B cell (primary cell): Measurements from ENCODE around the gene MPIG6B. TPM values are rescaled to one million over a fixed set of nuclear protein-coding genes. Genes with fewer than 3 reads are reported as not detected.
A peak's percentile ranks its signal among the peaks of the same experiment; 100 is the strongest.

ENCODE experiments used
- ATAC-seq: fragments of 200-7000 bp; cut with Tn5 transposase; one replicate; pipeline ENCODE4 v1.10.0; 2021; ENCODE audit warnings: low read depth, mild to moderate bottlenecking, moderate number of reproducible peaks, moderate library complexity
- CTCF ChIA-PET: fragments of 350-600 bp; sonication (Branson Sonifier 250); formaldehyde crosslinking; loops from one replicate; lab custom pipeline; 2021; ENCODE audit warnings: antibody characterized with exemption, inconsistent platforms; lab: Charles Lee
- POLR2A ChIA-PET: fragments of 350-600 bp; sonication (Branson Sonifier 250); formaldehyde crosslinking; loops from one replicate; lab custom pipeline; 2021; ENCODE audit warnings: antibody characterized with exemption; lab: Charles Lee
- DNase-seq: peaks from one replicate; pipeline ENCODE4 v3.0.0; 2013
- H2AFZ ChIP-seq: 2 replicates; pipeline ENCODE4 v1.6.1; 2012; ENCODE audit warnings: mild to moderate bottlenecking, low read depth, low read length; ENCODE audit not compliant: insufficient read depth, poor library complexity, severe bottlenecking
- H3K27ac ChIP-seq, 2 donors: 1 replicate in 1 of 2; 2 replicates in 1 of 2; pipeline ENCODE4 v1.5.1; 2012 to 2013; ENCODE audit warnings: low read length in 2 of 2, mild to moderate bottlenecking in 2 of 2, moderate library complexity in 1 of 2
- H3K27me3 ChIP-seq, 4 experiments: fragments of 200-600 bp in 1 of 4; sonication (generic) in 1 of 4; replicated peaks in 1 of 4; 1 replicate in 2 of 4; 2 replicates in 2 of 4; pipeline versions ENCODE4 v1.6.1 to v1.7.0; 2013 to 2016; ENCODE audit warnings: low read length in 3 of 4, mild to moderate bottlenecking in 2 of 4, mixed read lengths in 1 of 4, moderate library complexity in 1 of 4; ENCODE audit not compliant: insufficient read depth in 4 of 4, control insufficient read depth in 3 of 4; ENCODE audit errors: control extremely low read depth in 1 of 4
- H3K36me3 ChIP-seq, 2 experiments: replicated peaks in 1 of 2; 1 replicate in 1 of 2; 2 replicates in 1 of 2; pipeline versions ENCODE4 v1.6.1 to v1.7.1; 2013; ENCODE audit warnings: low read length in 1 of 2; ENCODE audit not compliant: insufficient read depth in 2 of 2, control insufficient read depth in 1 of 2; ENCODE audit errors: control extremely low read depth in 1 of 2, extremely low read depth in 1 of 2
- H3K4me1 ChIP-seq, 2 donors: fragments of 200-600 bp in 1 of 2; sonication (generic) in 1 of 2; 1 replicate in 1 of 2; 2 replicates in 1 of 2; pipeline versions ENCODE4 v1.5.1 to v1.6.1; 2013 to 2017; ENCODE audit warnings: low read length in 2 of 2; ENCODE audit not compliant: control insufficient read depth in 2 of 2, insufficient read depth in 2 of 2
- H3K4me2 ChIP-seq: replicated peaks from 2 replicates; pipeline ENCODE3; 2012; ENCODE audit warnings: mild to moderate bottlenecking, low read depth, low read length; ENCODE audit not compliant: poor library complexity, severe bottlenecking
- H3K4me3 ChIP-seq, 5 experiments: fragments of 200-600 bp in 1 of 5; sonication (generic) in 1 of 5; 1 replicate in 3 of 5; 2 replicates in 2 of 5; pipeline versions ENCODE4 v1.5.1 to v1.7.0; 2011 to 2016; ENCODE audit warnings: low read length in 4 of 5, mild to moderate bottlenecking in 4 of 5, low read depth in 2 of 5, control low read depth in 1 of 5, moderate library complexity in 1 of 5; ENCODE audit not compliant: insufficient read depth in 1 of 5; ENCODE audit errors: control extremely low read depth in 1 of 5, extremely low read depth in 1 of 5
- H3K79me2 ChIP-seq: fragments of 200-600 bp; sonication (generic); one replicate; pipeline ENCODE4 v1.6.0; 2016; ENCODE audit warnings: low read length; ENCODE audit not compliant: control insufficient read depth, insufficient read depth
- H3K9ac ChIP-seq: fragments of 200-600 bp; sonication (generic); 2 replicates; pipeline ENCODE4 v1.6.1; 2017; ENCODE audit warnings: mild to moderate bottlenecking, low read length, moderate library complexity
- H3K9me3 ChIP-seq, 3 donors: one replicate each; pipeline versions ENCODE4 v1.6.1 to v1.7.1; 2013; ENCODE audit warnings: low read length in 2 of 3; ENCODE audit not compliant: control insufficient read depth in 2 of 3, insufficient read depth in 1 of 3; ENCODE audit errors: control extremely low read depth in 1 of 3
- H4K20me1 ChIP-seq: 2 replicates; pipeline ENCODE4 v1.6.0; 2012; ENCODE audit warnings: mild to moderate bottlenecking, low read length; ENCODE audit not compliant: insufficient read depth, control insufficient read depth, poor library complexity, severe bottlenecking
- H3K27ac Mint-ChIP-seq: one replicate; pipeline ENCODE4 v1.8.0; 2021; ENCODE audit warnings: mixed read lengths
- H3K27me3 Mint-ChIP-seq: one replicate; pipeline ENCODE4 v1.8.0; 2021; ENCODE audit warnings: mixed read lengths
- H3K4me1 Mint-ChIP-seq: one replicate; pipeline ENCODE4 v1.8.0; 2021; ENCODE audit warnings: mixed read lengths
- H3K4me3 Mint-ChIP-seq: one replicate; pipeline ENCODE4 v1.8.0; 2021; ENCODE audit warnings: mixed read lengths
- H3K9me3 Mint-ChIP-seq: one replicate; pipeline ENCODE4 v1.8.0; 2022; ENCODE audit warnings: mixed read lengths; ENCODE audit not compliant: insufficient read depth
- CTCF ChIP-seq: fragments of 200-600 bp; IDR thresholded peaks from one replicate; pipeline ENCODE4 v1.8.0; 2022; ENCODE audit warnings: antibody characterized with exemption, mild to moderate bottlenecking
- EZH2 ChIP-seq: IDR thresholded peaks from 2 replicates; pipeline ENCODE4 v1.6.1; 2012; ENCODE audit warnings: borderline replicate concordance, low read depth, mild to moderate bottlenecking, moderate library complexity, low read length; ENCODE audit not compliant: insufficient read depth, poor library complexity, severe bottlenecking
- WGBS: methylation state at CpG from one replicate; pipeline ENCODE4 v1.1.5; 2013; ENCODE audit warnings: missing lambda C conversion rate; ENCODE audit not compliant: insufficient coverage; 5-methylcytosine and 5-hydroxymethylcytosine counted together
- intact Hi-C: fragments of 100-400 bp; cut with micrococcal nuclease; formaldehyde crosslinking; loops from one replicate; pipeline ENCODE4 v1.10.0; 2022
- polyA plus RNA-seq: library from polyadenylated mRNA; depleted of rRNA; stranded (reverse); fragments of >200 nt; gene quantifications from 2 replicates; pipeline ENCODE4 v1.2.3, GENCODE V29; 2012
- total RNA-seq, 2 donors: library from RNA; stranded (reverse); fragments of 120-200 nt in 1 of 2; gene quantifications; 1 replicate in 1 of 2; 2 replicates in 1 of 2; pipeline versions ENCODE4 v1.2.3 to v1.2.4, GENCODE V29; 2013 to 2022

The MPIG6B gene
- total and polyA plus RNA-seq, 2 donors (not counting 1 experiment from before 2014, with no cell fraction given) = 0.54 to 1.6 TPM

GRCh38 chr6:31701666-31702404 lies 21.3 kb upstream of the MPIG6B start:
- peak overlapping the region; percentile 91 for H3K27ac Mint-ChIP-seq

More at GRCh38 chr6:31701666-31702404, 21.3 kb upstream of the MPIG6B start:
- no peaks in the 10 kb centered on the region for H3K27me3 ChIP-seq
- peak overlapping the region; percentile 75 for H3K4me2 ChIP-seq
- peak overlapping the region; percentile 97 for H3K9ac ChIP-seq
- ChIA-PET POLR2A (no interaction called here), CTCF (interaction anchor here (1.7 to 2.3 kb wide), 2 partner anchors 68 to 129 kb away, joined by 8 to 11 read pairs; no protein-coding TSS in a partner anchor)
- DNase-seq (no peak), ATAC-seq (no peak)
- no peaks in the 10 kb centered on the region for H4K20me1 ChIP-seq
- no peaks in the 10 kb centered on the region for H3K9me3 ChIP-seq
- peaks cover 0 to 36% of the 10 kb centered on the region in 2 experiments for H3K36me3 ChIP-seq
- H3K4me3 Mint-ChIP-seq = peak overlapping the region; percentile 98
- no peak for TF ChIP-seq EZH2
- no peak for TF ChIP-seq CTCF
- no peaks in the 10 kb centered on the region for H3K9me3 Mint-ChIP-seq
- peaks cover 32% of the 10 kb centered on the region for H3K4me1 Mint-ChIP-seq
- H2AFZ ChIP-seq = peak overlapping the region; percentile 89
- peak overlapping the region; percentile 65 to 98 (median 96) for H3K4me3 ChIP-seq
- intact Hi-C loops = loop anchor here (5.0 kb wide), 1 partner anchor 35 kb away; the partner anchor contains the start of genes CSNK2B and LY6G5B
- no peaks in the 10 kb centered on the region for H3K27me3 Mint-ChIP-seq
- H3K79me2 ChIP-seq = peaks cover 42% of the 10 kb centered on the region
- WGBS = 27% methylated on average over 6 of the region's 7 CpGs
- peak overlapping the region in 1 of 2 donors; percentile 93 for H3K27ac ChIP-seq
- peaks cover 20 to 28% of the 10 kb centered on the region in 2 donors for H3K4me1 ChIP-seq
